ENCODE data around the gene ENDOG. TPM values are rescaled to one million over a fixed set of nuclear protein-coding genes. Genes with fewer than 3 reads are reported as not detected.
"Not testable (repeated sequence)": the region's sequence is repeated elsewhere in the genome, so short reads cannot be mapped to it uniquely, and the experiment has no call there.

ENDOG gene
- total and polyA plus RNA-seq, 11 donors, result 34.8 to 105 (median 57.6) TPM

GRCh38 chr9:128788445-128788844 lies 29.9 kb upstream of the ENDOG start:
- peaks cover 0 to 50% (median 37%) of the 10 kb centered on the region in 9 donors for H3K36me3 ChIP-seq
- intact Hi-C loops (cut with DNase I), result loop anchor here in 2 of 10 donors (5.0 kb wide), 2 partner anchors 56 to 86 kb away; partner anchors contain the start of gene PKN3 (in 1 of the 2)
- H3K4me1 ChIP-seq, result peaks cover 0 to 25% (median 13%) of the 10 kb centered on the region in 12 donors
- TF ChIP-seq POLR2A (IDR thresholded peaks at IDR 0.05) (no peak), CTCF (IDR thresholded peaks at IDR 0.05) (no peak)
- no peaks in the 10 kb centered on the region for H3K27me3 ChIP-seq
- ATAC-seq, result no peak
- H3K27ac ChIP-seq, result no peak overlapping the region
- peak overlapping the region in 8 of 12 donors; percentile 77 to 100 (median 96) for H3K4me3 ChIP-seq
- 75 to 95% (median 93%) methylated on average over 1 of the region's 1 CpG for WGBS, 4 donors
- no peaks in the 10 kb centered on the region for H3K9me3 ChIP-seq
- no peak for DNase-seq

- Histone ChIP-seq H3K9me3 (no peaks in the 10 kb centered on the region), H3K27me3 (no peaks in the 10 kb centered on the region), H3K36me3 (peaks cover 0 to 66% (median 56%) of the 10 kb centered on the region in 9 donors), H3K27ac (no peak overlapping the region), H3K4me1 (peaks cover 0 to 21% (median 13%) of the 10 kb centered on the region in 12 donors), H3K4me3 (no peak overlapping the region)
- no peak for DNase-seq
- intact Hi-C loops (cut with DNase I), result no loop called here
- 83 to 94% (median 93%) methylated on average over 4 of the region's 4 CpGs for WGBS, 4 donors
- no peak for TF ChIP-seq POLR2A (IDR thresholded peaks at IDR 0.05)
- TF ChIP-seq CTCF (IDR thresholded peaks at IDR 0.05), result no peak
- ATAC-seq, result no peak
These were observed 27.8 kb upstream of the ENDOG start for GRCh38 chr9:128790536-128790935.

- peaks cover 0 to 82% (median 72%) of the 10 kb centered on the region in 9 donors for H3K36me3 ChIP-seq
- DNase-seq, result no peak
- TF ChIP-seq POLR2A (IDR thresholded peaks at IDR 0.05) (no peak), CTCF (IDR thresholded peaks at IDR 0.05) (no peak)
- H3K4me3 ChIP-seq, result no peak overlapping the region
- H3K27me3 ChIP-seq, result no peaks in the 10 kb centered on the region
- H3K4me1 ChIP-seq, result peaks cover 0 to 16% (median 9%) of the 10 kb centered on the region in 12 donors
- ATAC-seq, result no peak
- H3K9me3 ChIP-seq, result no peaks in the 10 kb centered on the region
- intact Hi-C loops (cut with DNase I), result no loop called here
- H3K27ac ChIP-seq, result no peak overlapping the region
- WGBS, 4 donors, result 91 to 97% (median 94%) methylated on average over 9 of the region's 9 CpGs
These were observed 26.2 kb upstream of the ENDOG start for GRCh38 chr9:128792134-128792533.

GRCh38 chr9:128792978-128793686 lies 25.2 kb upstream of the ENDOG start:
- Histone ChIP-seq H3K27ac (no peak overlapping the region), H3K4me3 (no peak overlapping the region), H3K36me3 (peaks cover 0 to 92% (median 82%) of the 10 kb centered on the region in 9 donors), H3K4me1 (peaks cover 0 to 6% (median 4%) of the 10 kb centered on the region in 12 donors), H3K9me3 (no peaks in the 10 kb centered on the region), H3K27me3 (no peaks in the 10 kb centered on the region)
- 84 to 93% (median 92%) methylated on average over 8 of the region's 8 CpGs for WGBS, 4 donors
- intact Hi-C loops (cut with DNase I), result no loop called here
- ATAC-seq, result no peak
- no peak for TF ChIP-seq CTCF (IDR thresholded peaks at IDR 0.05)
- TF ChIP-seq POLR2A (IDR thresholded peaks at IDR 0.05), result no peak
- no peak for DNase-seq

- intact Hi-C loops (cut with DNase I); H3K27ac ChIP-seq; H3K4me1 ChIP-seq; H3K27me3 ChIP-seq; DNase-seq; ATAC-seq; H3K4me3 ChIP-seq; H3K9me3 ChIP-seq: not testable (repeated sequence)
- H3K36me3 ChIP-seq, result peaks cover 0 to 96% (median 94%) of the 10 kb centered on the region in 9 donors
- WGBS, 4 donors, result 47 to 50% (median 50%) methylated on average over 2 of the region's 2 CpGs
These were observed 23.3 kb upstream of the ENDOG start for GRCh38 chr9:128794961-128795360.

All from heart left ventricle (tissue), 16 donors.